Lower leg skin (tissue), 4 donors: ENCODE data around the gene YY1. TPM values are rescaled to one million over a fixed set of nuclear protein-coding genes. Genes with fewer than 3 reads are reported as not detected.
A peak's percentile ranks its signal among the peaks of the same experiment; 100 is the strongest.

ENCODE experiments used
- DNase-seq, 2 donors: peaks; one replicate each; pipeline ENCODE4 v3.0.0-alpha.2; 2019; ENCODE audit warnings: low spot score in 2 of 2
- H3K4me3 ChIP-seq: fragments of 200-600 bp; sonication (generic); 2 replicates; pipeline ENCODE4 v1.5.1; 2017; ENCODE audit warnings: mild to moderate bottlenecking, low read depth; ENCODE audit not compliant: poor library complexity, severe bottlenecking
- POLR2A ChIP-seq, 2 donors: fragments of 450-650 bp; IDR thresholded peaks; one replicate each; pipeline ENCODE4 v1.6.1; 2016 to 2017; ENCODE audit warnings: antibody characterized with exemption in 2 of 2, mild to moderate bottlenecking in 1 of 2, moderate library complexity in 1 of 2
- WGBS, 2 donors: methylation state at CpG; one replicate each; pipeline ENCODE4 v1.1.5; 2018; 5-methylcytosine and 5-hydroxymethylcytosine counted together
- intact Hi-C: fragments of 100-400 bp; cut with DNase I; formaldehyde crosslinking; loops from one replicate; pipeline ENCODE4 v1.15.0; 2023; ENCODE audit warnings: low total_unique reads
- total RNA-seq, 4 donors: library from RNA; depleted of rRNA; stranded (reverse); fragments of >200 nt; gene quantifications; one replicate each; pipeline ENCODE4 v1.1.0, GENCODE V29; 2016
- TF ChIP-seq, protein P1 (sequence below), 3 donors: fragments of 450-650 bp; IDR thresholded peaks; one replicate each; pipeline ENCODE4 v1.5.1; 2016; ENCODE audit warnings: antibody characterized with exemption in 3 of 3, mild to moderate bottlenecking in 3 of 3, moderate library complexity in 2 of 3

YY1 gene
- 10 to 100 TPM; 46.7 to 61.5 (median 52.4) TPM for total RNA-seq

DNA sequence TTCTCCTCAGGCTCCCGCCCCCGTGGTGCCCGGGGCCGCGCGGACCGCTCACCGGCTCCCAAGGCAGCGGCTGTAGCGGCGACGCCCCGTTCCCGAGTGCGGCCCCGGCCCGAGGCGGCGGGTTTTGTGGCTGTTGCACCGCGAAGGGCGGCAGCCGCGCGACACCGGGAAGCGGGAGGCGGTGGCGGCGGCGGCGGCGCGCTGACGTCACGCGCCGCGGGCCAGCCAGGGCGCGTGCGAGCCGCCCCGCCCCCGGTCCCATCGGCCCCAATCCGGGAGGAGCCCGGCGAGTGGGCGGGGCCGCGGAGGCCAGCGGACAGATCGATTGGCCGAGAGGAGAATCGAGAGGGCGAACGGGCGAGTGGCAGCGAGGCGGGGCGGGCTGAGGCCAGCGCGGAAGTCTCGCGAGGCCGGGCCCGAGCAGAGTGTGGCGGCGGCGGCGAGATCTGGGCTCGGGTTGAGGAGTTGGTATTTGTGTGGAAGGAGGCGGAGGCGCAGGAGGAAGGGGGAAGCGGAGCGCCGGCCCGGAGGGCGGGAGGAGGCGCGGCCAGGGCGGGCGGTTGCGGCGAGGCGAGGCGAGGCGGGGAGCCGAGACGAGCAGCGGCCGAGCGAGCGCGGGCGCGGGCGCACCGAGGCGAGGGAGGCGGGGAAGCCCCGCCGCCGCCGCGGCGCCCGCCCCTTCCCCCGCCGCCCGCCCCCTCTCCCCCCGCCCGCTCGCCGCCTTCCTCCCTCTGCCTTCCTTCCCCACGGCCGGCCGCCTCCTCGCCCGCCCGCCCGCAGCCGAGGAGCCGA is at the start of gene YY1:
Gene YY1 (plus strand): TSS at position 726 of the 792 bp plus-strand sequence. CDS start 101 bp downstream, outside the sequence.
- WGBS, 2 donors, result 0 to 1% methylated on average over 35 to 56 of the region's 125 CpGs

DNA sequence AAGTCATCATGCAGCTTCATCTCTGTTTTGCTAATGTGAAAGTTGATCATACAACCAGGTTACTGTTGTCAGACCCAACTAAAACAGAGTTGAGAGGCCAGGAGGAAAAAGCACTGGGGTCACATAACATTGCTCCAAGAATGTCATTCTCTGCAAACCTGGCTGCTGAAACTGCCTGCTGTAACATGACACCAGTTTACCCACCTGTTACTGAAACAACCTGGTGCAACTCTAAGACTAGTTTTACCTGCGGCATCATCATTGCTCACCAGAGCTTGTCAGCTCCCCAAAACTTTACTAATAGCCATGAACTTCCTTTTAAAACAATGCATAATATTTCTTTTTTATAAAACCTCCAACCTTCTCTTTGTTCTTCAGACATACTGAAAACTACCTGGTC is 48.8 kb upstream of the YY1 start:
- DNase-seq, result no peak
- 80 to 92% methylated on average over 1 of the region's 1 CpG for WGBS, 2 donors
- intact Hi-C loops, result loop anchor here (10.0 kb wide), 1 partner anchor 205 kb away; no protein-coding TSS in a partner anchor
- no peak for TF ChIP-seq POLR2A (IDR thresholded peaks at IDR 0.05)
- TF ChIP-seq, protein P1, sequence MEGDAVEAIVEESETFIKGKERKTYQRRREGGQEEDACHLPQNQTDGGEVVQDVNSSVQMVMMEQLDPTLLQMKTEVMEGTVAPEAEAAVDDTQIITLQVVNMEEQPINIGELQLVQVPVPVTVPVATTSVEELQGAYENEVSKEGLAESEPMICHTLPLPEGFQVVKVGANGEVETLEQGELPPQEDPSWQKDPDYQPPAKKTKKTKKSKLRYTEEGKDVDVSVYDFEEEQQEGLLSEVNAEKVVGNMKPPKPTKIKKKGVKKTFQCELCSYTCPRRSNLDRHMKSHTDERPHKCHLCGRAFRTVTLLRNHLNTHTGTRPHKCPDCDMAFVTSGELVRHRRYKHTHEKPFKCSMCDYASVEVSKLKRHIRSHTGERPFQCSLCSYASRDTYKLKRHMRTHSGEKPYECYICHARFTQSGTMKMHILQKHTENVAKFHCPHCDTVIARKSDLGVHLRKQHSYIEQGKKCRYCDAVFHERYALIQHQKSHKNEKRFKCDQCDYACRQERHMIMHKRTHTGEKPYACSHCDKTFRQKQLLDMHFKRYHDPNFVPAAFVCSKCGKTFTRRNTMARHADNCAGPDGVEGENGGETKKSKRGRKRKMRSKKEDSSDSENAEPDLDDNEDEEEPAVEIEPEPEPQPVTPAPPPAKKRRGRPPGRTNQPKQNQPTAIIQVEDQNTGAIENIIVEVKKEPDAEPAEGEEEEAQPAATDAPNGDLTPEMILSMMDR (IDR thresholded peaks at IDR 0.05), result no peak
- H3K4me3 ChIP-seq, result no peak overlapping the region

More for the DNA sequence above, at the start of gene YY1:
- H3K4me3 ChIP-seq, result peak within 1 kb of the TSS; percentile 97
- peak in 1 of 2 donors; percentile 58 for TF ChIP-seq POLR2A (IDR thresholded peaks at IDR 0.05)
- TF ChIP-seq, protein P1 (IDR thresholded peaks at IDR 0.05), result no peak
- intact Hi-C loops, result no loop called here
- DNase-seq, result peak; percentile 98 to 100

GRCh38 chr14:100191584-100192249 is 47.2 kb upstream of the YY1 start:
- WGBS, 2 donors, result 71 to 75% methylated on average over 14 of the region's 14 CpGs
- intact Hi-C loops, result loop anchor here (10.0 kb wide), 1 partner anchor 207 kb away; no protein-coding TSS in a partner anchor
- no peak overlapping the region for H3K4me3 ChIP-seq
- TF ChIP-seq POLR2A (IDR thresholded peaks at IDR 0.05), result no peak
- TF ChIP-seq, protein P1 (IDR thresholded peaks at IDR 0.05), result no peak
- DNase-seq, result no peak

- intact Hi-C loops, result loop anchor here (10.0 kb wide), 1 partner anchor 207 kb away; no protein-coding TSS in a partner anchor
- TF ChIP-seq, protein P1 (IDR thresholded peaks at IDR 0.05), result no peak
- no peak for TF ChIP-seq POLR2A (IDR thresholded peaks at IDR 0.05)
- WGBS, 2 donors, result 54 to 63% methylated on average over 19 of the region's 21 CpGs
- DNase-seq, result peak in 1 of 2 donors; percentile 89
- H3K4me3 ChIP-seq, result no peak overlapping the region
These were observed 46.7 kb upstream of the YY1 start for GRCh38 chr14:100192250-100192671.

DNA sequence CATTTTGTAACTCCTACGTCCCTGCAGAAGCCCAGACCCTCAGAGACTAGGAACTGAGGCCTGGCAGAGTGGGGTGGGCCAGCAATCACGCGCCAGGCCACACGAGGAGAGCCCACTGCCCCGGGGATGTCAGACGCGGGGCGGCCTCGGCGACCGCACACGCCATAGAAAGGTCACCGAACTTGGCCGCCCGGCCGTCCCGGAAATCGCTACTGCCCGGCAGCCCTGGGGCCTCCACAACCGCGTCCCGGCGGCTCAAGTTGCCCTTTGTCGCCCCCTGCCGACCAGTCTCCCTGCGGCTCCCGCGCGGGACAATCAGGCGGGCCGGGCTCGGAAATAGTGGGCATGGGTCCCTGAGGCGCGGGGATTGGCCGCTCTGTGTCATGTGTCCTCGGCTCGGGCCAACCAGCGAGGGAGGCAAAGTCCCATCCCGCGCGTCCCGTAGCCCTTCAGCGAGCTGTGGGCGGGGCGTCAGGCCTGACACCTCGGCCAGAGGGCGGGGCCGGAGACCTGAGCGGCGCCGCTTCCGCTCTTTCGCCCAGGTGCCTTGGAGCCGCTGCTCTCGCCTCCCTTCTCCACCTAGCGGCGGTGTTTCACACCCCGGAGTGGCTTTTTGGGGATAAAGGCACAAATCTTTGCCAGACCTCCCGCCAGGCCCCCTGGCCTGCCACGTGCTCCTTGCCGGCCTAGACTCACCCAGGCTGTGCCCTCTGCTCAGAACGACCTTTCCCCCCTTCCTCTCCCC is 46.1 kb upstream of the YY1 start:
- TF ChIP-seq, protein P1 (IDR thresholded peaks at IDR 0.05), result peak in 1 of 3 donors; percentile 91
- no peak for TF ChIP-seq POLR2A (IDR thresholded peaks at IDR 0.05)
- 1 to 2% methylated on average over 12 to 61 of the region's 62 CpGs for WGBS, 2 donors
- intact Hi-C loops, result loop anchor here (10.0 kb wide), 1 partner anchor 208 kb away; no protein-coding TSS in a partner anchor

More for the DNA sequence above, 46.1 kb upstream of the YY1 start:
- no peak overlapping the region for H3K4me3 ChIP-seq
- DNase-seq, result peak; percentile 99 to 100
